ENCODE data around the gene AK4. TPM values are rescaled to one million over a fixed set of nuclear protein-coding genes. Genes with fewer than 3 reads are reported as not detected.

AK4 gene
- total RNA-seq, 4 donors from 2014 or later, result 32.2 to 46.3 (median 39.6) TPM

GRCh38 chr1:65258106-65258505, 110.1 kb downstream of the AK4 start:
- TF ChIP-seq CTCF (IDR thresholded peaks at IDR 0.05) (no peak), POLR2A (IDR thresholded peaks at IDR 0.05) (no peak)
- Histone ChIP-seq H3K27me3 (peaks cover 0 to 22% (median 0%) of the 10 kb centered on the region in 4 donors), H3K27ac (no peak overlapping the region), H3K4me1 (peaks cover 4 to 21% (median 10%) of the 10 kb centered on the region in 3 donors), H3K36me3 (no peaks in the 10 kb centered on the region), H3K4me3 (no peak overlapping the region), H3K9me3 (no peaks in the 10 kb centered on the region)
- intact Hi-C loops (cut with DNase I), result no loop called here
- DNase-seq, result no peak

- Histone ChIP-seq H3K36me3 (no peaks in the 10 kb centered on the region), H3K27ac (no peak overlapping the region), H3K9me3 (no peaks in the 10 kb centered on the region), H3K27me3 (peaks cover 0 to 27% (median 0%) of the 10 kb centered on the region in 4 donors), H3K4me1 (peaks cover 0 to 16% (median 7%) of the 10 kb centered on the region in 3 donors), H3K4me3 (no peak overlapping the region)
- TF ChIP-seq CTCF (IDR thresholded peaks at IDR 0.05) (no peak), POLR2A (IDR thresholded peaks at IDR 0.05) (no peak)
- WGBS, 2 donors, result 52 to 59% methylated on average over 3 of the region's 3 CpGs
- no peak for DNase-seq
- intact Hi-C loops (cut with DNase I), result no loop called here
Observed at GRCh38 chr1:65259816-65260215, 111.8 kb downstream of the AK4 start.

- peaks cover 0 to 27% (median 0%) of the 10 kb centered on the region in 4 donors for H3K27me3 ChIP-seq
- 62 to 74% methylated on average over 4 of the region's 4 CpGs for WGBS, 2 donors
- no peak overlapping the region for H3K27ac ChIP-seq
- intact Hi-C loops (cut with DNase I), result no loop called here
- no peak for TF ChIP-seq POLR2A (IDR thresholded peaks at IDR 0.05)
- no peaks in the 10 kb centered on the region for H3K9me3 ChIP-seq
- H3K4me1 ChIP-seq, result peaks cover 8 to 18% (median 10%) of the 10 kb centered on the region in 3 donors
- H3K4me3 ChIP-seq, result no peak overlapping the region
- no peaks in the 10 kb centered on the region for H3K36me3 ChIP-seq
- no peak for DNase-seq
Observed at GRCh38 chr1:65260851-65261473, 113.0 kb downstream of the AK4 start.

GRCh38 chr1:65263286-65263685, 115.3 kb downstream of the AK4 start:
- WGBS, 2 donors, result 83 to 100% methylated on average over 1 of the region's 1 CpG
- no peak overlapping the region for H3K27ac ChIP-seq
- no peaks in the 10 kb centered on the region for H3K9me3 ChIP-seq
- intact Hi-C loops (cut with DNase I), result no loop called here
- peaks cover 8 to 23% (median 12%) of the 10 kb centered on the region in 3 donors for H3K4me1 ChIP-seq
- TF ChIP-seq POLR2A (IDR thresholded peaks at IDR 0.05) (no peak), CTCF (IDR thresholded peaks at IDR 0.05) (no peak)
- peaks cover 0 to 33% (median 0%) of the 10 kb centered on the region in 4 donors for H3K27me3 ChIP-seq
- DNase-seq, result no peak
- H3K4me3 ChIP-seq, result no peak overlapping the region
- H3K36me3 ChIP-seq, result no peaks in the 10 kb centered on the region

GRCh38 chr1:65264197-65264929, 116.4 kb downstream of the AK4 start:
- TF ChIP-seq CTCF (IDR thresholded peaks at IDR 0.05) (no peak), POLR2A (IDR thresholded peaks at IDR 0.05) (no peak)
- H3K36me3 ChIP-seq, result no peaks in the 10 kb centered on the region
- peaks cover 8 to 23% (median 12%) of the 10 kb centered on the region in 3 donors for H3K4me1 ChIP-seq
- peak overlapping the region in 3 of 4 donors; percentile 25 to 71 (median 56) for H3K4me3 ChIP-seq
- peaks cover 0 to 33% (median 0%) of the 10 kb centered on the region in 4 donors for H3K27me3 ChIP-seq
- H3K27ac ChIP-seq, result no peak overlapping the region
- DNase-seq, result no peak
- intact Hi-C loops (cut with DNase I), result no loop called here
- 11 to 21% methylated on average over 14 of the region's 15 CpGs for WGBS, 2 donors
- H3K9me3 ChIP-seq, result no peaks in the 10 kb centered on the region

All from esophagus squamous epithelium (tissue), 5 donors.